Astrocyte (in vitro differentiated cells and primary cell): ENCODE measurements around the gene TTC23. TPM values are rescaled to one million over a fixed set of nuclear protein-coding genes. Genes with fewer than 3 reads are reported as not detected.

Experiments
- DNase-seq: peaks from one replicate; pipeline ENCODE4 v3.0.0-alpha.2; 2010; ENCODE audit warnings: low read depth
- FAIRE-seq: peaks from 2 replicates; lab custom pipeline; 2011; peaks lifted over from hg19 to GRCh38; lab: Jason Lieb, UNC
- H2AFZ ChIP-seq: 2 replicates; pipeline ENCODE4 v1.6.0; 2012; ENCODE audit warnings: low read depth, low read length, inconsistent platforms
- H3K27ac ChIP-seq: 2 replicates; pipeline ENCODE4 v1.5.1; 2011; ENCODE audit warnings: low read depth, low read length, inconsistent platforms
- H3K27me3 ChIP-seq: 2 replicates; pipeline ENCODE4 v1.6.0; 2011; ENCODE audit warnings: low read length, inconsistent platforms; ENCODE audit not compliant: insufficient read depth
- H3K36me3 ChIP-seq: 2 replicates; pipeline ENCODE4 v1.5.1; 2011; ENCODE audit warnings: low read length, inconsistent platforms; ENCODE audit not compliant: insufficient read depth
- H3K4me1 ChIP-seq: 2 replicates; pipeline ENCODE4 v1.5.1; 2011; ENCODE audit warnings: low read length, inconsistent platforms; ENCODE audit not compliant: insufficient read depth
- H3K4me2 ChIP-seq: 2 replicates; pipeline ENCODE4 v1.6.0; 2012; ENCODE audit warnings: low read length, inconsistent platforms
- H3K4me3 ChIP-seq: 2 replicates; pipeline ENCODE4 v1.5.1; 2011; ENCODE audit warnings: low read depth, mild to moderate bottlenecking, low read length, inconsistent platforms; ENCODE audit not compliant: insufficient read depth
- H3K79me2 ChIP-seq: 2 replicates; pipeline ENCODE4 v1.6.0; 2012; ENCODE audit warnings: mild to moderate bottlenecking, low read length, inconsistent platforms; ENCODE audit not compliant: insufficient read depth
- H3K9ac ChIP-seq: 2 replicates; pipeline ENCODE4 v1.6.0; 2012; ENCODE audit warnings: mild to moderate bottlenecking, low read length, inconsistent platforms
- H3K9me3 ChIP-seq: 2 replicates; pipeline ENCODE4 v1.5.1; 2012; ENCODE audit warnings: low read depth, mild to moderate bottlenecking, low read length, inconsistent platforms; ENCODE audit not compliant: insufficient read depth
- H4K20me1 ChIP-seq: 2 replicates; pipeline ENCODE4 v1.6.0; 2012; ENCODE audit warnings: low read length, inconsistent platforms; ENCODE audit not compliant: insufficient read depth
- H3K27ac Mint-ChIP-seq: one replicate; pipeline ENCODE4 v1.8.0; 2021; ENCODE audit warnings: mild to moderate bottlenecking, mixed read lengths; ENCODE audit not compliant: unreplicated experiment
- H3K27me3 Mint-ChIP-seq: one replicate; pipeline ENCODE4 v1.8.0; 2021; ENCODE audit warnings: low read depth, mixed read lengths; ENCODE audit not compliant: unreplicated experiment
- H3K36me3 Mint-ChIP-seq: one replicate; pipeline ENCODE4 v1.8.0; 2021; ENCODE audit warnings: low read depth, mixed read lengths; ENCODE audit not compliant: unreplicated experiment
- H3K4me1 Mint-ChIP-seq: one replicate; pipeline ENCODE4 v1.8.0; 2021; ENCODE audit warnings: low read depth, mixed read lengths; ENCODE audit not compliant: unreplicated experiment
- H3K4me3 Mint-ChIP-seq: one replicate; pipeline ENCODE4 v1.8.0; 2021; ENCODE audit warnings: mild to moderate bottlenecking, moderate library complexity, mixed read lengths; ENCODE audit not compliant: unreplicated experiment
- H3K9me3 Mint-ChIP-seq: one replicate; pipeline ENCODE4 v1.8.0; 2021; ENCODE audit warnings: mild to moderate bottlenecking, mixed read lengths; ENCODE audit not compliant: unreplicated experiment
- EZH2 ChIP-seq: IDR thresholded peaks from 2 replicates; pipeline ENCODE4 v1.6.1; 2012; ENCODE audit warnings: mild to moderate bottlenecking, low read length, inconsistent platforms; ENCODE audit not compliant: insufficient read depth
- total RNA-seq: library from RNA; stranded (reverse); gene quantifications from 2 replicates; pipeline ENCODE4 v1.2.1, GENCODE V29; 2021
- TF ChIP-seq, protein P1 (sequence below): IDR thresholded peaks from 2 replicates; pipeline ENCODE4 v1.5.1; 2011; ENCODE audit warnings: low read depth, mild to moderate bottlenecking, inconsistent platforms, low read length, moderate library complexity; ENCODE audit not compliant: insufficient read depth

TTC23 gene
- total RNA-seq, 1 donor from 2014 or later = 20.2 TPM

DNA sequence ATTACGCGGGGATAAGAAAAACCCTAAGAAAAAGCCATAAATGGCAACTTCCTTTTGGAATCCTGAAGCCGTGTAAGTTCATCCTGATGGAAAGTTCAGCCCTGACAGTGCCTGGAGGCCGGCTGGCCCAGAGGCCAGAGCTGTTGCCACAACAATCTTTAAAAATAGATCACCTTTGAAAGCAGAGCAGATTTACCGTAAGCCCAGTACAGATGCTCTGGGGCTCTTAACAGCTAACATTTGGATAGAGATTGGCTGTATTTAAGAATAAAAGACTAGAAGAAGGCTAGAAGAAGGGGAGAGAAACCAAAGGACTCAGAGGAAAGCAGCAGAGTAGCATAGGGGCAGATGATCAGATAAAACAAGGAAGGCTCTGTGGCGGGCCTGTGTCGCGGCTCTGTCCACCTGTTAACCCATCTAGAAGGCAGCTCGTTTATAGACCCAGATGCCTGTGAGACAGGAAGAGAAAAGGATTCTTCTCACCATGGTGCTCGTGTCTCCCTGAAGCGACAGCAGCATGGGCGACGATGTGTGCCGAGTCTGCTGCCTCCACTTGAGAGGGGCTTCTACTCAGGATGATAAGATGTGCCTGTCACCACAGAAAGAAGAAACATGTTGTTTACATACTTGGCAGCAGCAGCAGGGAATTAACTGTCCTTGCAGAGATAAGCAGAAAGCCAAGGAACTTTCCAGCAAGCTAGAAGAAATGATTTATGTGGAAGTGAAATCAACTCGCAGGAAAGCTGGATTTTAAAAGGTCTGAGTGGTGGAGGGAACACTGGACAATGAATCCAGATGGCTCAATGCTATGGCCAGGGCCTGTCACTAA is 74.6 kb downstream of the TTC23 start:
- Histone ChIP-seq H3K27ac (no peak overlapping the region), H4K20me1 (no peaks in the 10 kb centered on the region), H3K4me2 (no peak overlapping the region), H3K36me3 (peaks cover 9% of the 10 kb centered on the region), H3K9me3 (no peaks in the 10 kb centered on the region), H3K4me1 (peaks cover 9% of the 10 kb centered on the region), H3K9ac (no peak overlapping the region), H3K27me3 (no peaks in the 10 kb centered on the region), H2AFZ (no peak overlapping the region), H3K79me2 (no peaks in the 10 kb centered on the region), H3K4me3 (no peak overlapping the region)
- peaks cover 6% of the 10 kb centered on the region for H3K4me1 Mint-ChIP-seq
- no peaks in the 10 kb centered on the region for H3K9me3 Mint-ChIP-seq
- DNase-seq (no peak), FAIRE-seq (no peak)
- H3K4me3 Mint-ChIP-seq = no peak overlapping the region
- no peaks in the 10 kb centered on the region for H3K27me3 Mint-ChIP-seq
- H3K36me3 Mint-ChIP-seq = peaks cover 23% of the 10 kb centered on the region
- H3K27ac Mint-ChIP-seq = no peak overlapping the region
- TF ChIP-seq, protein P1, sequence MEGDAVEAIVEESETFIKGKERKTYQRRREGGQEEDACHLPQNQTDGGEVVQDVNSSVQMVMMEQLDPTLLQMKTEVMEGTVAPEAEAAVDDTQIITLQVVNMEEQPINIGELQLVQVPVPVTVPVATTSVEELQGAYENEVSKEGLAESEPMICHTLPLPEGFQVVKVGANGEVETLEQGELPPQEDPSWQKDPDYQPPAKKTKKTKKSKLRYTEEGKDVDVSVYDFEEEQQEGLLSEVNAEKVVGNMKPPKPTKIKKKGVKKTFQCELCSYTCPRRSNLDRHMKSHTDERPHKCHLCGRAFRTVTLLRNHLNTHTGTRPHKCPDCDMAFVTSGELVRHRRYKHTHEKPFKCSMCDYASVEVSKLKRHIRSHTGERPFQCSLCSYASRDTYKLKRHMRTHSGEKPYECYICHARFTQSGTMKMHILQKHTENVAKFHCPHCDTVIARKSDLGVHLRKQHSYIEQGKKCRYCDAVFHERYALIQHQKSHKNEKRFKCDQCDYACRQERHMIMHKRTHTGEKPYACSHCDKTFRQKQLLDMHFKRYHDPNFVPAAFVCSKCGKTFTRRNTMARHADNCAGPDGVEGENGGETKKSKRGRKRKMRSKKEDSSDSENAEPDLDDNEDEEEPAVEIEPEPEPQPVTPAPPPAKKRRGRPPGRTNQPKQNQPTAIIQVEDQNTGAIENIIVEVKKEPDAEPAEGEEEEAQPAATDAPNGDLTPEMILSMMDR = no peak
- TF ChIP-seq EZH2 = no peak

DNA sequence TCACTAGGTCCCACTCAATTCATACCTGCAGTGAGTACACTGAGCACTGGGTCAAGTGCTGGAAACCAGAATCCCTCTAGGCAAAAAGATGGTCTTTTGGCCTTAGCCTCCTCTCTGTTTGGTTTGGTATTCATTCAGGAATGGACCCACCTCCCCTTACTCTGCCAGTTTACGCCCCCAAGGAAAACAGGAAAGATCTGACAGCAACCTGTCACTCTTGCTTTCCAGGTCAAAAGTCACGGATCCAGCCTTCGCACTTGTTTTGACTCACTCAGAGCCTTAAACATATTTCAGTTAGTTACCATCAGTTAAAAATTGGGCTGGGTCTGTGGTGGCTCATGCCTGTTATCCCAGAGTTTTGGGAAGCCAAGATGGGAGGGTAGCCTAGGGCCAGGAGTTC is 76.4 kb downstream of the TTC23 start:
- Mint-ChIP-seq H3K36me3 (peaks cover 21% of the 10 kb centered on the region), H3K9me3 (no peaks in the 10 kb centered on the region), H3K4me1 (peaks cover 15% of the 10 kb centered on the region), H3K4me3 (no peak overlapping the region), H3K27ac (no peak overlapping the region), H3K27me3 (no peaks in the 10 kb centered on the region)
- FAIRE-seq (no peak), DNase-seq (no peak)
- Histone ChIP-seq H3K27me3 (no peaks in the 10 kb centered on the region), H3K79me2 (no peaks in the 10 kb centered on the region), H2AFZ (no peak overlapping the region), H3K9ac (no peak overlapping the region), H3K4me2 (no peak overlapping the region), H3K4me3 (no peak overlapping the region), H3K4me1 (peaks cover 19% of the 10 kb centered on the region), H4K20me1 (no peaks in the 10 kb centered on the region), H3K27ac (no peak overlapping the region), H3K36me3 (peaks cover 9% of the 10 kb centered on the region), H3K9me3 (no peaks in the 10 kb centered on the region)
- TF ChIP-seq EZH2 = no peak
- TF ChIP-seq, protein P1 = no peak

DNA sequence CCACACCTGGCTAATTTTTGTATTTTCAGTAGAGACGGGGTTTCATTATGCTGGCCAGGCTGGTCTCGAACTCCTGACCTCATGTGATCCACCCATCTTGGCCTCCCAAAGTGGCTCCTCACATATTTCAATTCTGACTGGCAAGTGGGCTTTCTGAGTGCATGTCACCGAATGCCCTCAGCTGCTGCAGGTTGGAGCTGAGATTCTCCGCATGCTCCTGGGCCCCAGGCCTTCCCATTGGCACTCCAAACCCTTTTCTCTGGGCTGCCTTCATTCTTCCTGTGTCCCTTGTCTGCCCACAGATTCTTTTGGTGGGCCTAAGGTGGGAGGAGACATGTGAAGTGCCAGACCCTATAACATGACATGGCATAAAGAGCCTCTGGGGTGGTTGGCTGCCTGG is 77.2 kb downstream of the TTC23 start:
- H3K9me3 Mint-ChIP-seq = no peaks in the 10 kb centered on the region
- Histone ChIP-seq H3K4me1 (peaks cover 19% of the 10 kb centered on the region), H3K27me3 (no peaks in the 10 kb centered on the region), H3K27ac (no peak overlapping the region), H3K9ac (no peak overlapping the region), H3K9me3 (no peaks in the 10 kb centered on the region), H2AFZ (no peak overlapping the region), H3K79me2 (no peaks in the 10 kb centered on the region), H4K20me1 (no peaks in the 10 kb centered on the region), H3K4me2 (no peak overlapping the region), H3K4me3 (no peak overlapping the region), H3K36me3 (peaks cover 13% of the 10 kb centered on the region)
- no peak overlapping the region for H3K4me3 Mint-ChIP-seq
- H3K36me3 Mint-ChIP-seq = peaks cover 25% of the 10 kb centered on the region
- DNase-seq (no peak), FAIRE-seq (no peak)
- H3K27me3 Mint-ChIP-seq = no peaks in the 10 kb centered on the region
- H3K4me1 Mint-ChIP-seq = peaks cover 15% of the 10 kb centered on the region
- H3K27ac Mint-ChIP-seq = no peak overlapping the region
- TF ChIP-seq, protein P1 = no peak
- no peak for TF ChIP-seq EZH2
